ENCODE measurements around the gene IRF7.

The IRF7 gene

GRCh38 chr11:606245-606644 lies 9.5 kb downstream of the IRF7 start:
- no peak for DNase-seq

GRCh38 chr11:605286-606129 lies 10.2 kb downstream of the IRF7 start:
- DNase-seq = no peak

DNA sequence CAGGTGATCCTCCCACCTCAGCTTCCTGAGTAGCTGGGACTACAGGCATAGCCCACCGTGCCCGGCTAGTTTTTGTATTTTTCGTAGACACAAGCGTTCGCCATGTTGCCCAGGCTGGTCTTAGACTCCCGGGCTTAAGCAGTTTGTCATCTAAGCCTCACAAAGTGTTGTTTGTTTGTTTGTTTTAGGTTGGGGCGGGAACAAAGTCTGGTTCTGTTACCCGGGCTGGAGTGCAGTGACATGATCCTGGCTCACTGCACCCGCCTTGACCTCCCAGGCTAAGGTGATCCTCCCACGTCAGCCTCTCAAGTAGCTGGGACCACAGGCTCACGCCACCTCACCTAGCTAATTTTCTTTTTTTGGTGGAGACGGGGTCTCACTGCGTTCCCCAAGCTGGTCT lies 12.6 kb downstream of the IRF7 start:
- no peak for DNase-seq

DNA sequence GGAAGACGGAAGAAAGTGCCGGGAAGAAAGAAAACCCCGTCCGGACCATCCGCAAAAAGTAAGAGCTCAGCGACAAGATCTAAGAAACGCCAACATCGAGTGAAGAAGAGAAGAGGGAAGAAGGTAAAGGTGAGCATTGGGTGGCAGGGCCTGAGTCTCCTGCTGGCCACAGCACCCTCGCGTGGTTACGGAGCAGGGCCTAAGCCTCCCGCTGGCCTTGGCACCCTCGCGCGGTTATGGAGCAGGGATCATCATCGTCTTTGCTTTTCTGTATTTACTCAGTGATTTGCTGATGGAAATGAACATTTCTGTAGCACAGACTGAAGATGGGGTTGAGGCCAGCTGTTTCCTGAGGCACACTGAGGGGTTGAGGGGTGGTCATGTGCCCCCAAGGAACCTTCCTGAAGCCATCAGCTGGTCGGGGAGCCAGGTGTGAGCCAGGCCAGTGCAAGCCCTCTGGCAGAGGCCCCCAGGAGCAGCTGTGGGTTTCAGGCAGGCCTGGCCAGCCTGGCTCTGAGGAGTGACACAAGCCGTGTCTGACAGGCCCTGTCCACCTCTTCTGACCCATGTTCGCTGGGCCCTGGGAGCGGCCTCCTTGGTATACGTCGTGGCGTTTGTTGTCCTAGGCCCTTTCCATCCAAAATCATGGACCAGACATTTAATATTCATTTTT lies 14.0 kb downstream of the IRF7 start:
- no peak for DNase-seq

- DNase-seq = no peak
Observed at GRCh38 chr11:598005-598680, 17.6 kb downstream of the IRF7 start.

DNA sequence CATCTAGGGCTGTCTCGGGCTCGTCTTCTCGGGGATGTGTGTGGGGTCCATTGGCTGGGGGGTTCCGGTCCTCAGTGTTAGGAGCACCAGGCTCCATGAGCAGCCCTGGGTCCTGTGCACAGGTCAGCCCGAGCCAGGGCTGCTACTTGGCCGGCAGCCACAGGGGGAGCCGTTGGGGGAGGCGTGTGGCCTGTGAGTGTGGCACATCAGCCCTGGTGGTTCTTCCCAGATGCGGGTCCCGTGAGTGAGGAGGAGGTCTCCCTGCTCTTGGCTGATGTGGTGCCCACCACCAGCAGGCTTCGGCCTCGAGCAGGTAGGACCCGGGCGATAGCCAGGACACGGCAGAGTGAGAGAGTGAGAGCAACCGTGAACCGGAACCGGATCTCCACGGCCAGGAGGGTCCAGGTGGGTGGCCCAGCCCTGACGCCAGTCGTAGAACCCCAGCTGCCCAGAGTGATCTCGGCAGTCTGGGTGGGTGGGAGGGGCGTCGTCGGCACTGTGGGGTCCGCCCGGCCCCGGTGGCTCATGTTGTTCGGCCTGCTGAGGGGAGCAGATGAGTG lies 18.5 kb downstream of the IRF7 start:
- DNase-seq = no peak

- DNase-seq = no peak
Observed at GRCh38 chr11:596374-596773, 19.4 kb downstream of the IRF7 start.

DNA sequence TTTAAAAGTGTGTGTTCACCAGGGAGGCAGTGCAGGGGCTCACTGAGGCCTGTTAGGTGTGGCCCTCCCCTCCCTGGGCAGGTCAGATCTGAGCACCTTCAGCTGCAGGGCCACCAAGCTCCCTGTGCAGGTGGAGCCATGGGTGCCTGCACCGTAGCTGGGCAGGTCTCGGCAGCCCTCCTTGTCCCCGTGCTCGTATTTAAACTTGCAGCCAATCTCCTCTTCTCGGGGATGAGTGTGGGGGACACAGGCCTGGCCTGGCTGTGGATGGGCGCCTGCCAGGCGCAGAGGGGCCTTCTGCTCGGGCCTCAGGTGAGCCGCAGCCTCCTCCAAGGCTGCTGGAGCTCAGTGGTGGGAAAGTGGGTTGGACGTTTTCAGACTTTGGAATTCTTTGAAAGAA lies 20.4 kb downstream of the IRF7 start:
- no peak for DNase-seq

- no peak for DNase-seq
Observed at GRCh38 chr11:593347-593746, 22.4 kb downstream of the IRF7 start.

DNA sequence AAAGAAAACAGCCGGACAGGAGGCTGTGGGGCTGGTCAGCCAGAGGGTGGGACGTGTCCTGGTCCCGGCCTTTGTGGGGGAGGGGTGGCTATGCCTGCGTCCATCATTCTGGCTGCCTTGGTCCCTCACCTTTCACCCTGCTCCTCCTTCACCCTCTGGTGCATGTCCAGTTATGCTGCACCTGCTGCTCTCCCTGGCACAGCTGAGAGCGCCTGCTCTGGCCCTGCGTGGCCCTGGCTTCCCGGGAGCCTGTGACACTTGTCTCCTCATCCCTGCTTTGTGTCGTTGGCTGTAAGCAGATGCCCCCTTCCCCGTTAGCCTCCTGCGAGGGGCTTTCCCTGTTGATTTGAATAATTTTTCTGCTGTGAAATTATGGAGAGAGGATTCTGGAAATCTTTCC lies 22.8 kb downstream of the IRF7 start:
- no peak for DNase-seq

DNA sequence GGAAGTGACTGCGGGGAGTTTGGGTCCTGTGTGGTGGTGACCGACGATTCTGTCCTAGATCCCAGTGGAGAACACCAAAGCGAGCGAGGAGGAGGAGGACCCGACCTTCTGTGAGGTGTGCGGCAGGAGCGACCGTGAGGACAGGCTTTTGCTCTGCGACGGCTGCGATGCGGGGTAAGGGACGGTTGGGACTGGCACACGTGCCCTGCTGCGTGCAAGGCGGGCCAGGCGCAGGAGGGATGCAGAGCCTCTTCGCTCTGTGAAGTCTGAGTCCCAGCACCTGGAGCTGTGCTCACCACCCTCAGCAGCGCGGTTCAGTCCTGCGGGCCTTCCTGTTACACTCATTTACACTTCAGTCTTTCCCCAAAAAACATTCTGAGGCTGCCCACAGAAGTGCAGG lies 23.2 kb downstream of the IRF7 start:
- no peak for DNase-seq

DNA sequence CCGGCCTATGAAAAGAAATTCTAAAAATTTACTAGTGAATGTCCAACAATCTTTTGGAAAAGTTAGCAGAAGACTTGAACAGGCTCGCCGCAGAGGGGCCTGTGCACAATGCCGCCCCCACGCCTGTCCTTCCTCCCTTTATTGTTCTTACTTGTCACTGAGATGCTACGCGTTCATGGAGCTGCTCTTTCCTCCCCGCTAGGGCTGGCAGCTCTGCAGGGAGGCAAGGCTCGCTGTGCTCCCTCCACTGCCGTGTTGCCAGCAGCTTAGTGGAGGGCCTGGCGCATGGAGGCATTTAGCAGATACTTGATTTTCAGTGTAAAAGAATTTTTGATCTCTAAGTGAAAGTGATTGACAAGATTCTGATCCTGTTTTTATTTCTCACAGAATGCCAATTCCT lies 24.8 kb downstream of the IRF7 start:
- DNase-seq = no peak

GRCh38 chr11:589798-590197 lies 26.0 kb downstream of the IRF7 start:
- no peak for DNase-seq

DNA sequence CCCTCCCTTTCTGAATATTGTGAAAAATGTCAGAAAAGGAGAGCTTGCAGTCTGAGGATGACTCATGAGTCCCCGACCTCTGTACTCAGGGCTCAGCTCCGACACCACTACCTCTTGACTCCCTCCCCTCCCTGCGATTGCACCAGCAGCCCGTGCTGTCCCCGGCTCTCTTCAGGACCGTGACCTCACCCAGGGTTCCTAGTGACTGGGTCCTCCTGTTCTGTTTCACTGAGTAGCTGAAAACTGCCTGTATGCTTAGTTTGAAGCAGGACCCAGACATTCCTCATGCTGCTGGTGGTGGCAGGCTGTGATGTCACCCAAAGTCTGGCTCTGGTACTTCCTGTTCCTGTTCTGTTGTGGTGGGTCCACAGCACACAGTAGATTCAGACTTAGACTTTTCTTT lies 27.8 kb downstream of the IRF7 start:
- DNase-seq = peak; percentile 79

DNA sequence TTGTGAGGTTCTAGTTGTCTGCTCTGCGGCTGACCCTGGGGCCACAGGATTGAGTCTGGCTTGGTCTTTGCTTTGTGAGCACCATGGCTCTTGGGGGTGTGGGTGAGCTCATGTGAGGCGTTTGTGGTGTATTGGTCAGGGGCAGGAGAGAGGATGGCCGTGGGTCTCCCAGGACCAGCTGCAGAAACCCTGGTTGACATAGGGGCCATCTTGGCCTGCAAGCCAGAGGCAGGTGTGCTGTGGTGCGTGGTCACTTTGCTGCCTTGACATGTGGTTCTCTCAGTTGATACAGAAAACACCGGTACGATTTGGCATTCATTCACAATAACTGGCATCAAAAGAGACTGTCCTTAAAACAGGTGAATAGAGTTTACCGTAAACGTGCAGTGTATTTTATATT lies 28.2 kb downstream of the IRF7 start:
- DNase-seq = peak; percentile 21

DNA sequence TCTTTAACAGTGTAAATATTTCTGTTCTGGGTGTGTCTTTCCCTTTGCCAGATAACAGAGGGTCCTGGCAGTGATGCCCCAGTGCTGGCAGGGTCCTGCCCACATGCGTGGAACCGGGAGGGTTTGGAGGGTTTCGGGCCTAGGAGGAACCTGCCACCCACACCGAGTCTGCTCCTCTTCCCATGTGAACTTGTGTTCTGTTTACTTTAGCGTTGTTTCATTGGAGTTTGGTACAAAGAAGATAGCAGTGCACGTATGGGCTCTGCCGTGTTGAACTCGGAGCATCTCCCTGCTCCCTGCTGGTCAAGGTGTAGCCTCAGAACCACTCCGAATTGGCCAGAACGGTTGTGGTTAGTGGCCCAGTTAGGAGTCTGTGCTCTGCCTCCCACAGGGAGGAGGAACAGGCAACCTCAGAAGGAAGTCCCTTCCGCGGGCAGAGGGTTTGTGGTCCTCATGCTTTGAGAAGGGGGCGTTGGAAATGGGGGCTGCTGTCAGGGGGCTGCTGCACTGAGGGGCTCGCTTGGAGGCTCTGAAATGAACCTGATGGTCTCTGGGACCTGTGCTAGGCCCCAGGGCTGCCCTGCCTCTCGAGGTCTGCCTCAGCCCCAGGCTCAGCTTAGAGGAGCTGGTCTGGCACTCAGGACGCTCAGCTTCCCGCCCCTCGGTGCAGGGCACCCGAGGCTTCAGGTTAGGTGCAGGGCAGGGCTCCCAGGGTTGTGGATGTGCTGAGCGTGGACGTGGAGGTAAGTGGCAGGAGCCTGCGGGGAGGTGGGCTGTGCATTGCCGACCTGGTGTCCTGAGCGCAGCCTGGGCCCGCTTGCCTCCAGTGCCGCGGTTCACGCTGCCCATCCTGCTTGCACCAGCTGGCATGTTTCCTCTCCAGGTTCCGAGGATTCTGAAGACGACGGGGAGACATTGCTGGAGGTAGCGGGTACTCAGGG lies 29.1 kb downstream of the IRF7 start:
- no peak for DNase-seq

DNA sequence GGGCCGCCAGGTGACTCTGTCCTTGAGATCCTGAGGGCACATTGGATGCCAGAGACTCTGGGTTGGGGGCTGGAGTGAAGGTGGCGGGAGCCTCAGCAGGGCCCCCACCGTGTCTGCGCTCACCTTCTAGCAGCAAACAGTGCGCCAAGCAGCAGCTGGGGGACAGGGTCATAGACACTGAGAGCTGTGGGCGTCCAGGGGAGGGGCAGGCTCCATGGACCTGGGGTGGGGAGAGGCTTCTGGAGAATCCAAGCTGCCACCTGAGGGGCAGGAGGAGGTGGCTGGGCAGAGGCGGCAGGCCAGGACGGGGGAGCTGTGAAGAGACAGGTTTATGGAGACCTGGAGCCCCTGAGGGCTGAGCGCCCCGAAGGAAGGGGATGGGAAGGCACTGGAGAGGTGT lies 31.5 kb downstream of the IRF7 start:
- no peak for DNase-seq

DNA sequence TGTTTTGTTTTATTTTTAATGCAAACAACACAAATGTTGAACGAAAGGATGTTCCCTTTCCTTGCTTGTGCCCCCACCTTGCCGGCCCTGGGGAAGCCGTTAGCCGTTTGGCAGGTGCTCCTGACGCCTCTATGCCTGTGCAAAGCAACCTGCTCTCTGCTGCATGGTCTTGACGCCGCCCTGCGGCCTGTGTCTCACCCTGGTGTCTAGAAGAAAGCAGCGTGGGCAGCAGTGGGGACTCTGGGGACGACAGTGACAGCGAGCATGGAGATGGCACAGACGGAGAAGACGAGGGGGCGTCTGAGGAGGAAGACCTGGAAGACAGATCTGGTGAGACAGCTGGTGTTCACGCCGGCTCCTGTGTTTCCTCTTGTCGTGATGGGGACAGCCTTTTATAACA lies 34.0 kb downstream of the IRF7 start:
- no peak for DNase-seq

DNA sequence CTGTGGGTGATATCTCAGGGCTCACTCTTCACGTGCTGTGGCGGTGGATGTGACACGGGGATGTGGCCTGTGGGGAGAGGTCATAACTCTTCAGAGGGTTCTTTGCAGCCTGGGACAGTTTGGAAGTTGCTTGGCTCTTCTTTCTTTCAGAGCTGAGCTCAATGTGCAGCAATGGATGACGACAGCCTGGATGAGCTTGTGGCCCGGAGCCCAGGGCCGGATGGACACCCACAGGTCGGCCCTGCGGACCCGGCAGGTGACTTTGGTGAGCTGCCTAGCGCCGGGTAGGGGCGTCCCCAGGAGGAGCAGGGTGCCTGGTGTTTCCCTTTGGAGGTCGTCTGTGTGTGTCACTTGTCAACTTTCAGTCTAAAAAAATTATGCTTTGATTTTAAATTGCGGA lies 34.4 kb downstream of the IRF7 start:
- no peak for DNase-seq

GRCh38 chr11:579830-580601 lies 35.7 kb downstream of the IRF7 start:
- DNase-seq = no peak

- no peak for DNase-seq
Observed at GRCh38 chr11:578276-579035, 37.3 kb downstream of the IRF7 start.

Data from CD4-positive, alpha-beta T cell treated with Interleukin-17A for 4 hours (primary cell).